Measurements from ENCODE around the gene GSTA2. TPM values are rescaled to one million over a fixed set of nuclear protein-coding genes. Genes with fewer than 3 reads are reported as not detected.
"Not testable (repeated sequence)": the region's sequence is repeated elsewhere in the genome, so short reads cannot be mapped to it uniquely, and the experiment has no call there.

The GSTA2 gene
- total RNA-seq, 1 donor from 2014 or later: not detected

DNA sequence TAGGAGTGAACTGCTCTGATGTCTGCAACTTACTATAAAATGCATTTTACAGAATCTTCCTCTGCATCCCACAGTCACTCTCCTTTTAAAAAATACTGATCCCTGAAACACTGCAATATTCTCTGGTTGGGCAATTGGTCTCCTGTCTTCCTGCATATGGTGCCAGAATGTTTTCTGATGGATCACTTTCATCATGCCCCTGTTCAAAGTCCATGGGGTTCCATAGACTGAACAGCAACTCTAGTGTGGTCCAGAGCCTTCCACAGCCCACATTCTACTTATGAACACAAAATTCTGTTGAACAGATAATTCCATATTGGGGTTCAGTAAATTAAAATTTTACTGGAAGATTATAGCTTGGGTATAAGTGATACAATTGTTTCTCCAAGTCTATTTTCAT is 11.0 kb downstream of the GSTA2 start:
- Mint-ChIP-seq H3K27me3 (ENCODE audit: insufficient read depth) (peaks cover 8% of the 10 kb centered on the region), H3K9me3 (peaks cover 3% of the 10 kb centered on the region), H3K4me1 (ENCODE audit: low read depth) (no peaks in the 10 kb centered on the region), H3K27ac (no peak overlapping the region), H3K36me3 (ENCODE audit: low read depth) (no peaks in the 10 kb centered on the region), H3K4me3 (no peak overlapping the region)
- intact Hi-C loops (cut with micrococcal nuclease): no loop called here
- DNase-seq (ENCODE audit: low spot score): no peak

GRCh38 chr6:52749556-52750152 is 13.6 kb downstream of the GSTA2 start:
- Mint-ChIP-seq H3K27me3 (ENCODE audit: insufficient read depth) (peaks cover 15% of the 10 kb centered on the region), H3K27ac (no peak overlapping the region), H3K9me3 (peaks cover 3% of the 10 kb centered on the region)

GRCh38 chr6:52747301-52747700 is 16.0 kb downstream of the GSTA2 start:
- H3K36me3 Mint-ChIP-seq (ENCODE audit: low read depth); intact Hi-C loops (cut with micrococcal nuclease); H3K4me3 Mint-ChIP-seq; H3K9me3 Mint-ChIP-seq; H3K27ac Mint-ChIP-seq; DNase-seq (ENCODE audit: low spot score); H3K4me1 Mint-ChIP-seq (ENCODE audit: low read depth): not testable (repeated sequence)
- H3K27me3 Mint-ChIP-seq (ENCODE audit: insufficient read depth): peaks cover 13% of the 10 kb centered on the region

More at GRCh38 chr6:52749556-52750152, 13.6 kb downstream of the GSTA2 start:
- Mint-ChIP-seq H3K4me1 (ENCODE audit: low read depth) (no peaks in the 10 kb centered on the region), H3K4me3 (no peak overlapping the region), H3K36me3 (ENCODE audit: low read depth) (no peaks in the 10 kb centered on the region)
- intact Hi-C loops (cut with micrococcal nuclease): no loop called here
- DNase-seq (ENCODE audit: low spot score): no peak

GRCh38 chr6:52746213-52746612 is 17.1 kb downstream of the GSTA2 start:
- H3K27me3 Mint-ChIP-seq (ENCODE audit: insufficient read depth): peaks cover 13% of the 10 kb centered on the region
- H3K4me3 Mint-ChIP-seq: no peak overlapping the region
- no peak overlapping the region for H3K27ac Mint-ChIP-seq
- no peaks in the 10 kb centered on the region for H3K36me3 Mint-ChIP-seq (ENCODE audit: low read depth)
- intact Hi-C loops (cut with micrococcal nuclease): no loop called here
- DNase-seq (ENCODE audit: low spot score): no peak
- H3K4me1 Mint-ChIP-seq (ENCODE audit: low read depth): no peaks in the 10 kb centered on the region
- peaks cover 3% of the 10 kb centered on the region for H3K9me3 Mint-ChIP-seq

GRCh38 chr6:52745764-52746201 is 17.5 kb downstream of the GSTA2 start:
- no peak overlapping the region for H3K4me3 Mint-ChIP-seq
- intact Hi-C loops (cut with micrococcal nuclease): no loop called here
- no peaks in the 10 kb centered on the region for H3K4me1 Mint-ChIP-seq (ENCODE audit: low read depth)
- no peak overlapping the region for H3K27ac Mint-ChIP-seq
- DNase-seq (ENCODE audit: low spot score): no peak
- H3K9me3 Mint-ChIP-seq: peaks cover 1% of the 10 kb centered on the region
- no peaks in the 10 kb centered on the region for H3K36me3 Mint-ChIP-seq (ENCODE audit: low read depth)
- H3K27me3 Mint-ChIP-seq (ENCODE audit: insufficient read depth): peaks cover 12% of the 10 kb centered on the region

- no peak overlapping the region for H3K27ac Mint-ChIP-seq
- no peaks in the 10 kb centered on the region for H3K9me3 Mint-ChIP-seq
- no peak for DNase-seq (ENCODE audit: low spot score)
- no peaks in the 10 kb centered on the region for H3K4me1 Mint-ChIP-seq (ENCODE audit: low read depth)
- no peaks in the 10 kb centered on the region for H3K36me3 Mint-ChIP-seq (ENCODE audit: low read depth)
- intact Hi-C loops (cut with micrococcal nuclease): no loop called here
- H3K4me3 Mint-ChIP-seq: no peak overlapping the region
- H3K27me3 Mint-ChIP-seq (ENCODE audit: insufficient read depth): peaks cover 11% of the 10 kb centered on the region
Observed at GRCh38 chr6:52741872-52742271, 21.4 kb downstream of the GSTA2 start.

DNA sequence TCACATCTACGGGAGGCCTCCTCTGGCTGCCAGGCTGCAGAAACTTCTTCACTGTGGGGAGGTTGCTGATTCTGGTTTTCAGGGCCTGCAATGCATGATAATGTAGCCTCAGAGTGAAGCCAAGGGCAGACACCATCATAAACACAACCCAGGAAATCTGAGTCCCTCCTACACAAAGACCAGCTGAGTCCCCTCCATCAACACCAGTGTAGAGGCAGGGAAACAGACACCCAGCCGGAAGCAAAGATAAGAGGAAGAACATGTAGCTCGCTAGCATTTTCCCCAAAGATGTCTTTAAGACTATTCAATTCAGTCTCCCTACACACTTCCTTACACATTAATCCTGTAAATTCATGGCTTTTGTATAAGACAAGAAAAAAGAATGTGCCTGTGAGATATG is 23.6 kb downstream of the GSTA2 start:
- no peak for DNase-seq (ENCODE audit: low spot score)
- H3K36me3 Mint-ChIP-seq (ENCODE audit: low read depth): no peaks in the 10 kb centered on the region
- intact Hi-C loops (cut with micrococcal nuclease): no loop called here
- H3K27ac Mint-ChIP-seq: no peak overlapping the region
- no peak overlapping the region for H3K4me3 Mint-ChIP-seq
- no peaks in the 10 kb centered on the region for H3K9me3 Mint-ChIP-seq
- H3K4me1 Mint-ChIP-seq (ENCODE audit: low read depth): no peaks in the 10 kb centered on the region
- H3K27me3 Mint-ChIP-seq (ENCODE audit: insufficient read depth): peaks cover 4% of the 10 kb centered on the region

GRCh38 chr6:52739134-52739533 is 24.1 kb downstream of the GSTA2 start:
- Mint-ChIP-seq H3K27ac (no peak overlapping the region), H3K4me1 (ENCODE audit: low read depth) (no peaks in the 10 kb centered on the region), H3K27me3 (ENCODE audit: insufficient read depth) (peaks cover under 1% of the 10 kb centered on the region), H3K4me3 (no peak overlapping the region), H3K9me3 (no peaks in the 10 kb centered on the region), H3K36me3 (ENCODE audit: low read depth) (no peaks in the 10 kb centered on the region)
- intact Hi-C loops (cut with micrococcal nuclease): no loop called here
- no peak for DNase-seq (ENCODE audit: low spot score)

DNA sequence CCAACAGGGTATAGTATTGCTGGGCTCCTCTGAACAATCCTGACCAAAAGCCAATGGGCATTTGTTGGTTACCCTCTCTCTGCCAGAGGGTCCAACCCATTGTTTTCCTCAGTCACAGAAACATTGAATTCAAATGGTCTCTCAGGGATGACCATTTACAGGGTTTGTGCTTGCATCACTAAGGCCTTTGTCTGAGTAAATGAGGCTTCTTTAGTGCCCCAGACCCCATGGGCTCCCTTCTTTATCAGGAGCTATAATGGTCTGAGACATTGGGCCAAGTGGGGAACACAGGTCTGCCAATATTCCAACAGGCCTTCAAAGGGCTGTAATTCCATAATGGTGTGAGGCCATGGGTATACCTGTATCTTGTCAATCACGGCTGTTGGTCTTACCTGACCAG is 27.1 kb downstream of the GSTA2 start:
- H3K4me1 Mint-ChIP-seq (ENCODE audit: low read depth): no peaks in the 10 kb centered on the region
- no peaks in the 10 kb centered on the region for H3K9me3 Mint-ChIP-seq
- DNase-seq (ENCODE audit: low spot score): no peak
- intact Hi-C loops (cut with micrococcal nuclease): no loop called here
- H3K4me3 Mint-ChIP-seq: no peak overlapping the region
- no peak overlapping the region for H3K27ac Mint-ChIP-seq
- no peaks in the 10 kb centered on the region for H3K36me3 Mint-ChIP-seq (ENCODE audit: low read depth)
- H3K27me3 Mint-ChIP-seq (ENCODE audit: insufficient read depth): no peaks in the 10 kb centered on the region

DNA sequence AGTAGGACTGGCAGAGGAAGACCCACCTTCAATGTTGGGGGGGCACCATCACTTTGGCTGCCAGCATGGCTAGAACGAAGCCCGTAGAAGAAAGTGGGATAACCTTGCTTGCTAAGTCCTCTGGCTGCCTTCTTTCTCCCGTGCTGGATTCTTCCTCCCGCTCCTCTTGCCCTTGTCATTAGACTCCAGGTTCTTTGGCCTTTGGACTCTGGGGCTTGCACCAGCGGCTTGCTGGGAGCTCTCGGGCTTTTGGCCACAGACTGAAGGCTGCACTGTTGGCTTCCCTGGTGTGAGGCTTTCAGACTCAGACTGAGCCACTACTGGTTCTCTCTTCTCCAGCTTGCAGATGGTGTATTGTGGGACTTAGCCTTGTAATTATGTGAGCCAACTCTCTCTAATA is 28.2 kb downstream of the GSTA2 start:
- Mint-ChIP-seq H3K36me3 (ENCODE audit: low read depth) (no peaks in the 10 kb centered on the region), H3K9me3 (no peaks in the 10 kb centered on the region), H3K27me3 (ENCODE audit: insufficient read depth) (no peaks in the 10 kb centered on the region), H3K27ac (no peak overlapping the region), H3K4me1 (ENCODE audit: low read depth) (no peaks in the 10 kb centered on the region), H3K4me3 (no peak overlapping the region)
- intact Hi-C loops (cut with micrococcal nuclease): no loop called here
- DNase-seq (ENCODE audit: low spot score): no peak

- H3K36me3 Mint-ChIP-seq (ENCODE audit: low read depth): no peaks in the 10 kb centered on the region
- H3K4me3 Mint-ChIP-seq: no peak overlapping the region
- no peak for DNase-seq (ENCODE audit: low spot score)
- no peak overlapping the region for H3K27ac Mint-ChIP-seq
- intact Hi-C loops (cut with micrococcal nuclease): no loop called here
- H3K4me1 Mint-ChIP-seq (ENCODE audit: low read depth): no peaks in the 10 kb centered on the region
- H3K9me3 Mint-ChIP-seq: no peaks in the 10 kb centered on the region
- H3K27me3 Mint-ChIP-seq (ENCODE audit: insufficient read depth): no peaks in the 10 kb centered on the region
Observed at GRCh38 chr6:52734072-52734471, 29.2 kb downstream of the GSTA2 start.

- H3K27me3 Mint-ChIP-seq (ENCODE audit: insufficient read depth): no peaks in the 10 kb centered on the region
- no peaks in the 10 kb centered on the region for H3K36me3 Mint-ChIP-seq (ENCODE audit: low read depth)
- no peaks in the 10 kb centered on the region for H3K9me3 Mint-ChIP-seq
- DNase-seq (ENCODE audit: low spot score): no peak
- no peak overlapping the region for H3K4me3 Mint-ChIP-seq
- no peak overlapping the region for H3K27ac Mint-ChIP-seq
- intact Hi-C loops (cut with micrococcal nuclease): no loop called here
- H3K4me1 Mint-ChIP-seq (ENCODE audit: low read depth): no peaks in the 10 kb centered on the region
Observed at GRCh38 chr6:52733172-52733571, 30.1 kb downstream of the GSTA2 start.

GRCh38 chr6:52731719-52732118 is 31.6 kb downstream of the GSTA2 start:
- DNase-seq (ENCODE audit: low spot score): no peak
- H3K4me3 Mint-ChIP-seq: no peak overlapping the region
- H3K9me3 Mint-ChIP-seq: no peaks in the 10 kb centered on the region
- H3K36me3 Mint-ChIP-seq (ENCODE audit: low read depth): no peaks in the 10 kb centered on the region
- H3K4me1 Mint-ChIP-seq (ENCODE audit: low read depth): no peaks in the 10 kb centered on the region
- intact Hi-C loops (cut with micrococcal nuclease): no loop called here
- H3K27me3 Mint-ChIP-seq (ENCODE audit: insufficient read depth): no peaks in the 10 kb centered on the region
- no peak overlapping the region for H3K27ac Mint-ChIP-seq

- DNase-seq (ENCODE audit: low spot score): no peak
- H3K27ac Mint-ChIP-seq: no peak overlapping the region
- no peaks in the 10 kb centered on the region for H3K27me3 Mint-ChIP-seq (ENCODE audit: insufficient read depth)
- H3K4me3 Mint-ChIP-seq: no peak overlapping the region
- intact Hi-C loops (cut with micrococcal nuclease): no loop called here
- no peaks in the 10 kb centered on the region for H3K9me3 Mint-ChIP-seq
- H3K4me1 Mint-ChIP-seq (ENCODE audit: low read depth): no peaks in the 10 kb centered on the region
- no peaks in the 10 kb centered on the region for H3K36me3 Mint-ChIP-seq (ENCODE audit: low read depth)
Observed at GRCh38 chr6:52729576-52729975, 33.7 kb downstream of the GSTA2 start.

Data from activated T-helper 1 cell treated with anti-CD3 and anti-CD28 coated beads, Interleukin-12 subunit alpha, Interleukin-12 subunit beta, Interleukin-2, Interleukin-4 antibody, amounts not matched to agents 30 ng/mL and 10 ng/mL and 1 ng/mL, durations not matched to agents 14 hours and 24 hours and 36 hours (primary cell).